Activated CD4-positive, alpha-beta T cell treated with anti-CD3 and anti-CD28 coated beads for 24 hours (primary cell): ENCODE data around the gene BST1.

Source experiments
- DNase-seq, 2 donors: peaks; one replicate each; pipeline ENCODE4 v3.0.0-alpha.2; 2020; ENCODE audit warnings: low read depth in 2 of 2

The BST1 gene

DNA sequence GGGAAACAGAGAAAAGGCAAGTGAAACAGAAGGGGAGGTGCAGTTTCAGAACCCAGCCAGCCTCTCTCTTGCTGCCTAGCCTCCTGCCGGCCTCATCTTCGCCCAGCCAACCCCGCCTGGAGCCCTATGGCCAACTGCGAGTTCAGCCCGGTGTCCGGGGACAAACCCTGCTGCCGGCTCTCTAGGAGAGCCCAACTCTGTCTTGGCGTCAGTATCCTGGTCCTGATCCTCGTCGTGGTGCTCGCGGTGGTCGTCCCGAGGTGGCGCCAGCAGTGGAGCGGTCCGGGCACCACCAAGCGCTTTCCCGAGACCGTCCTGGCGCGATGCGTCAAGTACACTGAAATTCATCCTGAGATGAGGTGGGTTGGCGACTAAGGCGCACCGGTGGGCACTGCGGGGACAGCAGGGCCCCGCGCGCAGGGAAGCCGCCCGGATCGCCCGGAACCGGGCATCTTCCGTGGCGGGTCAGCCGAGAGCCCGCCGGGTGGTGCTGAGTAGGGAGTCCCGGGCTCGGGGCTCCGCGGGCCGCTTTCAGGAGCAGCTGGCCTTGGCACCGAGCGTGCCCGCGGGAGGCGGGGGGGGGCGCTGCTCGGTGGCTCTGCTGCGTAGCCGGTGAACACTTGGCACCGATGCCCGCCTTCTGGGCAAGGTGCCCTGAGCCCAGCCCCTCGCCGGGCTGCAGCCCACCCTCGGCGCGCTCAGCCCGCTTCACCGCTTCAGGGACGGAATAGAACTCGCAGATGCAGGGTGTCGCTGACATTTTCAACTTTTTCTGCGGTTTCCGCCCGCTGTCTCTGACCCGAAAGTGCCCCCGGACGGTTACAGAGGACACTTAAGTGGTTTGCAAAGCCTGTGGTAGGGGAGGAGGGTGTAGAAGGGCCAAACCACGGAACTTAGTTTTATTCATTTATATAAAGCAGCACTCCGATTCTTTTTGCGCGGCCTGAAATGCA, 75.7 kb downstream of the BST1 start, which contains the start of gene CD38:
TSS of gene CD38 (plus strand) at position 40 of the 953 bp plus-strand sequence. CDS start at position 127, 87 bp downstream.
- no peak for DNase-seq

DNA sequence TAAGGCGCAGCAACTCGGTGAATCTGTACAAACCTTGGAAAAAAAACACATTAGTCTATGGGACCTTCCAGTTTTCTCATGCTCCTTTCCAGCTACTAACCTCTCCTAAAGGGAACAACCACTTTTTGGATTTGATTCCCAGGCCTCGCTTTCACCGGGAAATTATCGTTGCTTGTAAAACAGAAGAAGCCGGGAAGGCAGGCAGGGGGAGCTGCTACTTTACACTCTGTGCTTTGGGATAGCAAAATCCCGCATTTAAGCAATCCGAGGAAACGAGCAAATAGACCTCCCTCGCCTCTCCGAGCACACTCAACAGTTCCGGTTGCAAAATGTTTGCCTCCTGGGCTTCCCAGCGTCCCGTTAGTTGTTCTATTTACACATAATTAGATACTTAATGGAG, 76.4 kb downstream of the BST1 start:
- DNase-seq = no peak

DNA sequence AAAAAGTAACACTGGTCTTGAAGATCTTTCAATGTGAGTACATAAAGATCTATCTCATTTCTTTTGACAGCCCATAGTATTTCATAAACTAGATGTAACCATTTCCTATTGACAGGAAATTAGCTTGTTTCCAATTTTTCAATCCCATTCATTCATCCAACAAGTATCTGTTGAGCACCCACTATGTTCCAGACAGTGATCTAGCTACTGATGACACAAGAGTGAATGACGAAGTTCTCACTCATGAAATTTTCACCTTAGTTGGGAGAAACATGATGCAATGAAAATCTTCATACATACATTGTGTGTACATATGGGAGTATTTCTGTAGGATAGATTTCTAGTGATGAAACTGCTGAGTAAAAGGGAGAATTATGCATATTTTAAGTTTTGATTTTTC, 76.9 kb downstream of the BST1 start:
- no peak for DNase-seq

DNA sequence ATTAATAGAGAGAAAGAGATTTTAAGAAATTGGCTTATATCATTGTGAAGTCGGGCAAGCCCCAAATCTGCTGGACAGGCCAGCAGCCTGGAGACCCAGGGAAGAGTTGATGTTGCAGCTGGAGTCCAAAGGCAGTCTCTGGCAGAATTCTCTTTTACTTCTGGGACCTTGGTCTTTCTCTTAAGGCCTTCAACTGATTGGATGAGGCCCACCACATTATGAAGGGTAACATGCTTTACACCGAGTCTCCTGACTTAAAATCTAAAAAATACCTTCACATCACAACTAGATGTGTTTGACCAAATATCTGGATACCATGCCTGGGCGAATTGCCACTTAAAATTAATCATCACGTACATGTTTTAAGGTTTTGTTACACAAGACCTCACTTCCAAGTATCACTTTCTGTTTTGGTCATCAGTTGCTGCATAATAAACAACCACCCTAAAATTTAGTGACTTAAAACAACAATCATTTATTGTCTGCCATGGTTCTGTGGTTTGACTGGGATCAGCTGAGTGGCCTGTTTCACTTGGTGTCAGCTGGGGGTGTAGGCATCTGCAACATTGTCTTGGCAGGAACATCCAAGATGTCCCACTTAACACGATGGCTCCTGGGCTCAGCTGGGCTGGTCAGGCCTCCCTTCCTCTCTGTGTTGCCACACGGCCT, 78.7 kb downstream of the BST1 start:
- DNase-seq = no peak
